HuH-7 (cell line): ENCODE data around the gene MAP2K3.
"Not testable (repeated sequence)": the region's sequence is repeated elsewhere in the genome, so short reads cannot be mapped to it uniquely, and the experiment has no call there.

Source experiments
- DNase-seq: peaks from one replicate; pipeline ENCODE4 v3.0.0; 2011; ENCODE audit warnings: low spot score

Gene MAP2K3

DNA sequence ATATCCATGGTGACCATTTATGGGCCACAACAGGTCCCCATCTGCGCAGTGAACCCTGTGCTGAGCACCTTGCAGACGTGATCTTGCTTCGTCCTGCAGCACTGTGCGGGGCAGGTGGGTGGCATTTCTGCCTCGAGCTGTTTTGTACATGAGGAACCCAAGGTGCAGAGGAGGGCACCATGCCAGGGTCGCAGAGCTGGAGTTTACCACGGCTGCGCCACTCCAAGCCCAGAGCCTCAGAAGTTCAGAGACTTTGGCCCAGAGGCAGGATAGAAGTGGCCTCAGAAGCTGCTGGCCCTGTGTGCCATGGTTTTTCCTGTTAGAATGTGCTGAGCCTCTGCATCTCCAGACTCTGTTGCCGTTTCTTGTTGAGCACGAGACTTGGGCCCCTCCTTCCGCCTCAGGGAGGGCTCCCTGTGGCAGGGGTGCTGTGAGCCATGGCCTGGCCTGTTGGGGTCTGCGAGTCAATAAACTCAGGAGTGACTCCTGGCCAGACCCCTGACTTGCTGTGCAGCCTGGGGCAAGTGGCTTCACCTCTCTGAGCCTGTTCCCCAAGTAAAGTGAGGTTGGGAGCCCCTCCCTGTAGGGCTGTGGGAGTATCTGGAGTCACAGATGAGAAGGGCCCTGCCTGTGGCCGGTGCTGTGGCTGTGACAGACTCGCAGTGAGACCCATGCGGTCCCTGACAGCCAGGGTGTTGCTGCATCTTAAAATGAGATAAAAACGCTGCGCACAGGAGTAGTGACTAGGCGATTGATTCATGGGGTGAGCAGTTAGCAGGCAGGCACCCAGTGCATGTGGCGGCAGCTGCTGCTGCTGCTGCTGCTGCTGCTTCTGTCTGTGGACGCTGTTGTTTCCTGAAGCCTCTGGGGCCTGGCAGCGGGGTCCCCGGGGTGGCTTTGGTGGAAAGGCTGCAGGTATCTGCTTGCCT, 11.8 kb downstream of the MAP2K3 start:
- no peak for DNase-seq

DNA sequence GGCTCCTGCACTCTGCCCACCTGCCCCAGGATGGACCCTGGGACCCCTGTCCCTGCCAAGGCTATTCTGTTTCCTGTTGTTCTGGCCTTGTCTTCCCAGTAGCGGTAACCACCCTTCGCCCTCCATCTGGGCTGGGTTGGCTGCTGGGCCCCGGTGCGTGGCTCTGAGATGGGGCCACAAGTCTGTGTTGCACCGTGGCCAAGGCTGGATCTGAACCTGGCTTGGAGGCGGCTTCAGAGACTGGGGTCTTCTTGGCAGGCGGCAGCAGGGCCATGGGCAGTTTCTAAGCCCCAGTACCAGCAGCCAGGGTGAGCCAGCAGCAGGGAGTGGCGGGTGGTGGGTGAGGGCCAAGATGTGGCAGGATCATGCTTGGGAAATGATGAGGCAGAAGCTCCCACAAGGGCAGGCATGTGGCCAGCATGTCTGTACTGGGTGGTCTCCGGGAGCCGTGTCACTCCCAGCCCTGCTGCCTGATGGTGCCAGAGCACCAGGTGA, 12.6 kb downstream of the MAP2K3 start:
- no peak for DNase-seq

DNA sequence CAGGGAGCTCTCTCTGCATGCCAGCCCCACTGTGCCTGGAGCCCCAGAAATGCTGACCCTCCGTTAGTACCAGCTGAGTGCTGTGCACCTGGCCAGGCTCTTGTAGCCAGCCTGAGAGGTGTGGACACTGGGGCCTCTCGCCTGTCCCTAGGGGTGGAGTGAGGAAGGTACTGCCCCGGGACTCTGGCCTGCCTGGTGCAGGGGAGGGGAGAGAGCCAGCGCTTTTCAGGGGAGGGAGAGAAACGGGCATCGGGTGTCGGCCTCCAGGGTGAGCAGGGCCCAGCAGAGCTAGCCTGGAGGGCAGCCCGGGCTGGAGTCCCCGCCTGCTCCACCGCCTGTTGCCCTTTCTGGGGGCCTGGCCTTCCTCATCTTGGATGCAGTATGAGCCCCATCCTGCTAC, 13.1 kb downstream of the MAP2K3 start:
- no peak for DNase-seq

DNA sequence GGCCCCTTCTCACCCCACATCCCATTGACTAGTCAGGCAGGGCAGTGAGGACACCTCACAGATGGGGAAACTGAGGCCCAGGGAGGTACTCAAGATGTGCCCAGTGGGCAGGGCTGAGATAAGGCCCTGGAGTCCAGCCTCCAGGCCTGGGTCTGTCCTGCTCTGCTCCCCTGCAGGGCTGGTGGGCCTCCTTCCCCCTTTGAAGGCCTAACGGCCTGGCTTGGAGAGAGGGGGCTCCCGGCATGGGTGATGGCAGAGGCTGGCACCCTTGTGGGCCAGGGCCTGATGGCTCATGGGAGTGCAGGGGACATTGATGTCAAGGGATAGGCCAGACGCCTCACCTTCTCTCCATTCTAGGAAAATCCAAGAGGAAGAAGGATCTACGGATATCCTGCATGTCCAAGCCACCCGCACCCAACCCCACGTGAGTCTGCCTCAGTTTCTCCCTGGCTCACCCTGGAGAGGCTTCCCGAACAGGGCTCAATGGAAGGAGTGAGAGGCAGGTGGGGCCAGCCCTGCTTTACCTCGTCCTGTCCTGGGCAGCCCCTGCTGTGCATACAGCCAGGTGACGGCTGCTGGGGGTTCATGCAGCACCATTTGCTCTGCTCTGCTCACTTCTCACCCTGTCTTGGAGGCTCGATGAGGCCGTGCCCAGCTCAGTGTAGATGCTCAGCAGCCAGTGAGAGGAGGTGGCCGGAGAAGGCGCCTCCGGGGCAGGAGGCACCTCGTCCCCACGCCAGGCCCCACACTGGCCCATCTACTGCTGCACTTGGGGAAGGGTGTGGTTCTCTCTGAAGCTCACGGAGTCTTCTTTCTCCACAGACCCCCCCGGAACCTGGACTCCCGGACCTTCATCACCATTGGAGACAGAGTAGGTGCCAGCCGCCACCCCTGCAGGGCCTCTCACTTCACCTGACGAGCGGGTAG, 13.8 kb downstream of the MAP2K3 start:
- DNase-seq: no peak

DNA sequence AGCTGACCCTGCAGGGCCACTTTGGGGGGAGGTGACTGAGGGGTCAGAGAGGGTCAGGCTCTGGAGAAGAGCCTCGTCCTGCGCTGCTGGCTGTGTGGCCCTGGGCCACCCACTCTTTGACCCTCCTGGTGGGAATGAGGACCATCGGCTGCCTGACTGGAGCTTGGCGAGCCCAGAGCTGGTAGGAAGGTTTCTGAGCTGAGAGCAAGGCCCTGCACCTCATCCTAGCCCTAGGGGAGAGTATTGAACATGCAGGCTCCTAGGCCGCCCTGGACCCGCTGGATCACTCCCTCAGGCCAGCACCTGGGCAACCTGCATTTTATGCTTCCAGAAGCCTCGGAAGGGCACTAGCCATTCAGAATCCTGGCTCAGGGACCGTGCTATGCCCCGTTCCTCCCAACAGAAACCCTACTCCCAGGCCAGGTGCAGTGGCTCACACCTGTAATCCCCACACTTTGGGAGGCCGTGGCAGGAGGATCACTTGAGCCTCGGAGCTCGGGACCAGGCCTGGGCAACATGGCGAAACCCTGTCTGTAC, 14.5 kb downstream of the MAP2K3 start:
- no peak for DNase-seq

DNA sequence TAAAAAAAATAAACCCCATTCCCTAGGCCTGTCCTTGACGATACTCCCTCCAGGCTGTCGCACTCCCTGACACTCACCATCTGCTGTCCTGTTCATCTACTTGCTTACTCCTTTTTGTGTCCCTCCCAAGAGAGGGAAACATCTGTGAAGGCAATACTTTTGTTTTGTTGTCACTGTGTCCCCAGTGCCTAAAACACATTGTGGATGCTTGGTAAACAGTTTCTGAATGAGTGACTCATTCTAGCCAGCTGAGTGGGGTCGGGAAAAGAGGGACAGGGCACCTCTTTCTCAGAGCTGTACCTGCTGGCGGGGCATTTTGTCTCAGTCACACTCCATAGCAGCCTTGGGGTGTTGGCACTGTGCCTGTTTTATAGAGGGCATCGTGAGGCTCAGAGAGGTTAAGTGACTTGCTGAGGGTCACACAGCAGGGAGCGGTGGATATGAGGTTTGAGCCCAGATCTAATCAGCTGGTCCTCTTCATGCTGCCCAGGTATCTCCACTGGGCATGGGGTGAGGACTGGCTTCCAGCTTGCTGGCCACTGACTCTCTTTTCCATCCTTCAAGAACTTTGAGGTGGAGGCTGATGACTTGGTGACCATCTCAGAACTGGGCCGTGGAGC, 15.6 kb downstream of the MAP2K3 start:
- DNase-seq: no peak

DNA sequence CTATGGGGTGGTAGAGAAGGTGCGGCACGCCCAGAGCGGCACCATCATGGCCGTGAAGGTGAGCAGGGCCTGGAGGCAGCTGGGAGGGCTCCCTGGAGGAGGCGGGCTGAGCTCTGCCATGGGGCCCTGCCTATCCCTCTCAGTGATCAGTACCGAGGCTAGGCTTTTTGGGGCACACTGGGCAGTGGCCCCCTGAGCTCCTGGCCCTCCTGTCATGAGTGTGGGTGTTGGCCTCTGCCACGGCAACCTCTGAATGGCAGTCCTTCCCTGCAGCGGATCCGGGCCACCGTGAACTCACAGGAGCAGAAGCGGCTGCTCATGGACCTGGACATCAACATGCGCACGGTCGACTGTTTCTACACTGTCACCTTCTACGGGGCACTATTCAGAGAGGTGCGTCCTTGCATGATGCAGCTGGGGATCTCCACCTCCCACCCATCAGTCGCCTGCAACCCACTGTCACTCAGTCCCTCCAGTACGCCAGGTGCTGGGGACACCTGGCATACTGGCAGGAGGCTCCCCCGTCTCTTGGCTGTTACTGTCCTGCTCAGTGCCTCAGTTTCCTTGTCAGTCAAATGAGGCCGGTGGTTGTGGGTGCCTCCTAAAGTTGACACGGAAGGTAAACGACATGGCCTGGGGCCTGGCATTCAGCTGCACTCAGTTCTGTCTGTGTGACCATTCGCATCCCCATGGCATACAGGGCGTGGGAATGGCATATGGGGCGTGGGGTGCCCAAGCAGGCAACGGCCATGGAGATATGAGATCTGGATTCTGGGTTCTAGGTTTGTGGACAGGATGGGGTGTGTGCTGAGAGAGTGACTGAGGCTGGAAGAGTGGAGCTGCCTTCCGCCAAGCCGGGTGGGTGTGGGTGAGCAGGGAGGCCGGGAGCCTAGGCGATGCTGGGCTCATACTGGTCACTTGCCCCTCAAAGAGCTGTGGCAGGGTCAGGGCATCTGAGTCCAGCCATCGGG, 16.4 kb downstream of the MAP2K3 start:
- DNase-seq: no peak

DNA sequence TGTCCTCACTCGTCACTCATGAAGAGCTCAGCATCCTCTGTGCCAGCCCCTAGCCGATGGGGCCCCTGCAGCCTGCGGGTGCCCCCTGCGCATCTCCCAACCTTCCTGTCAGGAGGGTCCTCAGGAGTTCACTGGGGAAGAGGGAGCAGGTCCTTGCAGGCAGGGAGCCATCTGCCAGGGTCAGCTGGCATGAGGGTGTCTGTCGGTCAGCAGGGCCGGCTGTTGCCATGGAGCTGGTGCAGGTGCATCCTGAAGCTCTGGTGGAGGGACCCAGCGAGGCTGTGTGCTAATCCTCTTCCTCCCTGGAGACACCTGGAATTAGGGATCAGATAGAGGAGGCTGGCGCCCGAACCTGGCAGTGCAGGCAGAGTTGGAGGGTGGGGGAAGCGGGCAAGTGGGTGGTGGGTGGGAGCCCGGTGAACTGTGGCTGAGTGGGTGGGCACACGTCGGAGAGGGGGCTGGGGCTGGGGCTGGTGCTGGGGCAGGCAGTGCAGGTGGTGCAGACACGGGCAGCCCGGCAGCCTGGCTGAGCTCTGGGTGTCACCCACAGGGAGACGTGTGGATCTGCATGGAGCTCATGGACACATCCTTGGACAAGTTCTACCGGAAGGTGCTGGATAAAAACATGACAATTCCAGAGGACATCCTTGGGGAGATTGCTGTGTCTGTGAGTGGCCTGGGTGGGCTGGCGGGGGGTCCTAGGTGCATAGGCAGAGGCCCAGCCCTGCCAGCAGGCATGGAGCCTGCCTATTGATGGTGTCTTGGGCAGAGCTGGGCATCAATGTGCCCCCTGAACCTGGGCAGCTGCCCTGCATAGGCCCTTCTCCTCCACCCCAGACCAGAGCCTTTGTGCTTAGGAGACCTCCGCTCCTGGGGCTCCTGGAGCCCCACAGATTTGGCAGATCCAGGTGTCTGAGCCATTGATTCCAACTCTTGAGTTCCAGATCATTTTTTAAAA, 17.4 kb downstream of the MAP2K3 start:
- no peak for DNase-seq

DNA sequence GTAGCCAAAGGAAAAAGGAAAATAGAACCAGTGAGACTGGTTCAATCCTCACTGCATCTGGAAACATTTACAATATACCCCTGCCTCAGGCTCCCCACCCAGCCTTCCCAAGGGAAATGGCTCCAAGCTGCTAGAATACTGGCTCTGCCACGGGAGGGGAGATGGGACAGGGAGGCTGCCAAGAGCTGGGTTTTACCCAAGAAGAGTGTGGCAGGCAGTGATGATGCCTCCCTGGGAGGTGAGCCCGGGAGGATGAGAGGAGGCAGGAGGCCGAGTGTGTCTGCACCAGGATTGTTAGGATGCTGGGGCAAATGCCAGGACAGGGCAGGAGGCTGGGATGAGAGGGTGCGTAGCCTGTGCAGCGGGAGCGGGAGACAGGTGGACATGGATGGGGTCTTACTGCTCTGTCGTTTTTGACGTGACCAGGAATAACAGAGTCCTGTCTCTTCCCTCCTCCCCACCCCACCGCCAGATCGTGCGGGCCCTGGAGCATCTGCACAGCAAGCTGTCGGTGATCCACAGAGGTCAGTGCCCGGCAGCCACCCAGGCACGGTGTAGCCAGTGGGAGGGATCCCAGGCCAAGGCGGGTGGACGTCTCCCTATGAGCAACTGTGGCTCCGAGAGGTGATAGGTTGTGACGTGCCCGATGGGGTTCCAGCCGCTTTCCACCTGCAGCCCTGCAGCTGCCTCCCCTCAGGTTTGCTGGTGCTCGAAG, 18.4 kb downstream of the MAP2K3 start:
- no peak for DNase-seq

DNA sequence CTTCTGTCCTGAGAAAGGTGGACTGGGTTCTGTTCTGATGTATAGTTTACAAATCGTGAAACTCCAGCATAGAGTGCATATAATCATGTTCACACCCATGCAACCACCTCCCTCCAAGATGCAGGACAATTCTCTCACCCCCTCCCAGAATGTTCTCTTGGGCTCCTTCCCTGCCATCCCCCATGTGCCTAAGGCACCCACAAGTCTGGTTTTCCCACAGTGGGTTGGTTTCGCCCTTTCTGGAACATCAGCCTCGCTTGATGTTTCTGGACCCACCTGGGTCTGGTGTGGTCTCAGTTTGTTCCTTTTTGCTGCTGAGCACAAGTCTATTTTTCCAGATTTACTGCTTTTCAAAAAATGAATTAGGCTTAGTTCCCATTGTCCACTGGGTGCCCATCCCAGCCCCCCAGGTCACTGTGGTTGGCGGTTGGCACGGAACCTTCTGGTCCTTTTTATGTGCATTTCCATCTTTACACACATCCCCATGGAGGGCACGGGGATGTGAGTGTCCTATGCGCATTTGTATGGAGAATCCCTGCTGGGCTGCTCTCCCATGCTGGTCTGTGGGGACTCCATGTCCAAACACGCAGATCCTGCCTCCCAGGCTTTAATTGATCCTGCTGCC, 19.0 kb downstream of the MAP2K3 start:
- no peak for DNase-seq

DNA sequence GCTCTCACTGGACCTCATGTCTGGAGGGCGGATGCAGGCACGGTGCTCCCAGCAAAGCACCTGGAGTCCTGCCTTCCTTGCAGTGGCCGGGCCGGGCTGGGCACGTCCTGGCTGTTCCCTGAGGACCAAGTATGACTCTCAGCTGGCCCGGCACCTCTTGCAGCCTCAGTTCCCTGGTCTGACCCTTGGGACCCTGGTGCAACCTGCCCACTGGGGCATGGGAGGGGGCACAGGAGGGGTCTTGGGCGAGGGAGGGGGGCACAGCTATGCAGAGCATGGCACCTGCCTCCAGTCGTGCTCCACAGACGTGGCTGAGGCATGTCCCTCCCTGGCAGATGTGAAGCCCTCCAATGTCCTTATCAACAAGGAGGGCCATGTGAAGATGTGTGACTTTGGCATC, 19.6 kb downstream of the MAP2K3 start:
- no peak for DNase-seq

DNA sequence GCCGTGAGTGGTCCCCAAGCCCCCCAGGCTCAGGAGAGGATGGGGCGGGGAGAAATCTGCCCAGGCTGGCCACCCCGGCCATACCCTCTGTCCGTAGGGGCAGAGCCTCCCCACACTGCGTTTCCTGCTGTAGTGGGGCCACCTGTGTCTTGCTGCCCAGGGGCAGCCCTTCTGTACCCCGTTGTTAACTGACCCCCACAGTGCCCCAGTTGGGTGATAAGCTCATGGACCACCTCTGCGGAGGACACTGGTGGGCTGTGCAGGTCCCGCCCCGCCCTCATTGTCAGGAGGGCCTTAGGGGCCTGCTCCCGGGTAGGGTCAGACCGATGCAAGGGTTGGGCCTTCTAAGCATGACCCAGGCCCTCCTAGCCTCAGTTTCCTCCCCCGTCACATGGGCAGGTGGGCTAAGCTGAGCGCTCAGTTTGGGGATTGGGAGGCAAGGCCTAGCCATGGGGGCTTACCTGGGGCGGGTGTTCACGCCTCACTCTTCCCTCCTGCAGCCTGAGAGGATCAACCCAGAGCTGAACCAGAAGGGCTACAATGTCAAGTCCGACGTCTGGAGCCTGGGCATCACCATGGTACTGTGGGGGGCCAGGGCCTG, 20.1 kb downstream of the MAP2K3 start:
- not testable (repeated sequence) for DNase-seq

DNA sequence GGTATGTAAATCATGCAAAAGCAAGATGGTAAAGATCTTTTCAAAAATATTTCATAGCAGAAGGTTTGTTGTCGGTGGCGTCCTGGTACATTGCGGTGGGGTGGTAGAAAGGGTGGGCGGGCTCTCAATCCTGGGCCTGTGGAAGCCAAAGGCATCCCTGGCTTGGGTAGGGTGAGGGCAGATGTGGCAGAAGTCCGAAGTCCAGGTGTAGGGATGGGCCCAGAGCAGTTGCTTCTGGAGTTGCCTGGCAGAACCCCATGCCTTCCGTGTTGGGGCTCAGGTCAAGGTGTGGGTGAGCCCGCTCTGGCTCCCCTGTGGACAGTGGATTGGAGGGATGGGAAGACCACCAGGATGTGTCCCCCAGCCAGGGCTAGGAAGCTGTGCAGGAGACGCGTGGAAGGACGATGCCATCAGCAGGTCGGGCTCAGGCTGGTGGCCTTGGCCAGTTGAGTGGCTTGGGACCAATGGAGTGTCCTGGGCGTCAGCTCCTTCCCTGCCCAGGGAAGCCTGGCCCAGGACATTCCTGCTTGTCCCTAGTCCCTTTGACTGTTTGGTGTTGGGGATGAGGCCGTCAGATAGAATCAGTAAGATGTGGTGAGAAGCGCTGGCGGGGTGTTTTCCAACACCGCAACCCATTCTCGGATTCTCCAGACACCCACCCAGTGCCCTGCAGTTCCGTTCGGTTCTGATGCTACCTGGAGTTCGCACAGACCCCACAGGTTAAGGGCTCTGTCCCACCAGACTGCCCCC, 21.1 kb downstream of the MAP2K3 start:
- not testable (repeated sequence) for DNase-seq

DNA sequence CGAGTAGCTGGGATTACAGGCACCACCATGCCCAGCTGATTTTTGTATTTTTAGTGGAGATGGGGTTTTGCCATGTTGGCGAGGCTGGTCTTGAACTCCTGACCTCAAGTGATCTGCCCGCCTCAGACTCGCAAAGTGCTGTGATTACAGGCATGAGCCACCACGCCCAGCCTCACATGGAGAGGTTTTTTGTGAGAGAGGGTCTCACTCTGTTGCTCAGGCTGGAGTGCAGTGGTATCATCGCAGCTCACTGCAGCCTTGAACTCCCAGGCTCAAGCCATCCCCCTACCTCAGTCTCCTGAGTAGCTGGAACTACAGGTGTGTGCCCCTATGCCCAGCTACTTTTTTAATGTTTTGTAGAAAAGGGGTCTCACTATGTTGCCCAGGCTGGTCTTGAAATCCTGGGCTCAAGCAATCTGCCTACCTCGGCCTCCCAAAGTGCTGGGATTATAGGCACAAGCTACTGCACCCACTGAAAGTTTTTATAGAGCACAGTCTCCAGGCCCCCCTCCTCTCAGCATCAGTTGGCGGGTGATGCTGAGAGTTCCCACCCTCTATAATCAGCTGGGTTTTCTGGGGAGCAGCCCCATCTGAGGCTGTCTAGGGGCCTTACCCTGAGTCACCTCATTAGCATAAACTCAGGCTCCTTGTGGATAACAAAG, 22.2 kb downstream of the MAP2K3 start:
- not testable (repeated sequence) for DNase-seq

DNA sequence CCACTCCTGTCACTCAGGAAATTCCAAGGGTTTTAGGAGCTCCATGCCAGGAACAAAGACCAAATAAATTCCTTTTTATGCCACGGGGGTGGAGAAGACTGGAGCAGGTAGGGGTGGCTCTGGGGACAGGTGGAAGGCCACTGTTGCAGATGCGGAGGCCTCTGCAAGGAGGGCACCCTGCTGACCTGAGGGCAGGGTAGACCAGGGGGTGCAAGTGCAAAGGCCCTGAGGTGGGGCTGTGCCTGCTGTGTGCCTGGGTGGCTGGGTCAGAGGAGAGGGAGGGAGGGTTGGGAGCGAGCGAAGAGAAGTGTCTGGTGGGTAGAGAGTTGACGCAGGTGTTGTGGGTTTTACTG, 22.7 kb downstream of the MAP2K3 start:
- not testable (repeated sequence) for DNase-seq

DNA sequence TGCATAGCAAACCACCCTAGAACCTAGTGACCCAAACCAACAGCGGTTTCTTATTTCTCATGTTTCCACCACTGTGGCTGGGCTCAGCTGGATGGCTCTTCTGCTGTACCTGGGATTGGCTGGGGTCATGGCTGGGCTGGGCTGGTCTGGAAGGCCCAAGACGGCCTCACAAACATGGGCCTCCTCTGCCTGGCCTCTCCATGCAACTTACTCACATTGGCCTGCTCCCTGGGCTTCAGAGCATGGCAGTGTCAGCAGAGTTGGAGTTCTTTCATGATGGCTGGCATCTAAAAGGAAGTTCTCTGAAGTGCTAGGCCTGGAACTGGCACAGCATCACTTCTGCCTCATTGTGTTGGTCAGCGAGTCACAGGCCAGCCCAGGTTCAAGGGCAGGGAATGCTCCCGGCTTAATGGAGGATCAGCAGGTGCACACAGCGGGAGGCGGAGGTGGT, 24.4 kb downstream of the MAP2K3 start:
- not testable (repeated sequence) for DNase-seq
